ENCODE results near the gene ASCL3.

Gene ASCL3

DNA sequence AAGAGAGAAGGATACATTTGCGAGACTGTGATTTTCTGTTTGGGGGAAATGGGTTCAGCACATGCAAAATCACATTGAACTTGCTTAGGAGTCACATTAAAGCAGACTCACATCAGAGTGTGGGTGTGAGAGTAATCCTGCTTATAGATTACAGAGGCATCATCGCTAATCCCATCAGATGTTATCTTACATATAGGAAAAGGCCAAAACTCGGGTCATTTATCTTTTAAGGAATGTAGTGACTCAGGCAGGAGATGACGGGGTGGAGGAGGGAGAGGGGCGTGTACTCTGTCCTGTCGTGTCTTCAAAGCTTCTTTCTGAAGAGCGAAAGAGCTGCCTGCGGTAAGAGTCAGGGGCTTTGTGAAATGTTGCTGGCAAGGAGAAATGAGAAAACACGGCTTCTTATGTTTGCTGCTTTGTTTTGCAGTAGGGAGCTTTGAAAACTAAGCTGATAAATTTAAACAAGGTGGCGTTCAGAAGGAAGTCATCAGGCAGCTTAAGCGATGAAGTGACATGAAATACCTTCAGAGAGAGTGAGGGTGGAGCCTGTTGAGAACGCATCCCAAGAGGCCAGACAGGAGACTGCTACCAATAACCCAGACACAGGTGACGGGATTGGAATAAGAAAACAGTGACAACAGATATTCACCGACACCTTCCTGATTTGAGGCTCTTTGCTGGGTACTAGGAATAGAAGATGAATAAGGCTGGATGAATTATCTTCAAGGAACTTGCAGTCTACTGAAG is 7.9 kb downstream of the ASCL3 start:
- Histone ChIP-seq H3K9me3 (ENCODE audit: low read depth, low read length) (no peaks in the 10 kb centered on the region), H3K36me3 (ENCODE audit: insufficient read depth, low read length) (no peaks in the 10 kb centered on the region), H3K27ac (no peak overlapping the region), H3K4me3 (no peak overlapping the region), H3K9ac (ENCODE audit: insufficient read length) (no peak overlapping the region)
- DNase-seq (ENCODE audit: low read depth, low spot score), result no peak
- no peak for TF ChIP-seq FOXP2 (optimal IDR thresholded peaks at IDR 0.05; ENCODE audit: control extremely low read depth, extremely low read length, insufficient read depth)
- no peak for TF ChIP-seq EZH2 (IDR thresholded peaks at IDR 0.05)
- no peak for TF ChIP-seq POLR2AphosphoS5 (IDR thresholded peaks at IDR 0.05; ENCODE audit: borderline replicate concordance, low read depth, low read length)

DNA sequence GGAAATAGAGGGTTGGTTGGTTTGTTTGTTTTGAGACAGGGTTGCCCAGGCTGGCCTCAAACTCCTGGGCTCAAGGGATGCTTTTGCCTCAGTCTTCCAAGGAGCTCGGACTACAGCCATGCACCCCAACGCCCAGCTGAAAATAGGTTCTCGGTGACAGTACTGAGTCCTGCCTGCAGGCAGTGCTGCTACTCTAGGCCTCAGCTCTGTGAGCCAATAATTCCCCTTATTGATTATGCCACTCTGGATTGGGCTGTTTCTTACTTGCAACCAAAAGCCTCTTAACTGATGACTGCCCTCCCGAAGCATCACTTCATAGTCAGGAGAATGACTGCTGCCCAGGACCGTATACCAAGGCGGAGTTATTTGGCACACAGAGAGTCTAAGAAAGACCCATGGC is 8.9 kb downstream of the ASCL3 start:
- no peak for DNase-seq (ENCODE audit: low read depth, low spot score)
- TF ChIP-seq FOXP2 (optimal IDR thresholded peaks at IDR 0.05; ENCODE audit: control extremely low read depth, extremely low read length, insufficient read depth) (no peak), EZH2 (IDR thresholded peaks at IDR 0.05) (no peak), POLR2AphosphoS5 (IDR thresholded peaks at IDR 0.05; ENCODE audit: borderline replicate concordance, low read depth, low read length) (no peak)
- H3K36me3 ChIP-seq (ENCODE audit: insufficient read depth, low read length), result no peaks in the 10 kb centered on the region
- H3K9me3 ChIP-seq (ENCODE audit: low read depth, low read length), result no peaks in the 10 kb centered on the region
- H3K27ac ChIP-seq, result no peak overlapping the region
- H3K4me3 ChIP-seq, result no peak overlapping the region
- H3K9ac ChIP-seq (ENCODE audit: insufficient read length), result no peak overlapping the region

DNA sequence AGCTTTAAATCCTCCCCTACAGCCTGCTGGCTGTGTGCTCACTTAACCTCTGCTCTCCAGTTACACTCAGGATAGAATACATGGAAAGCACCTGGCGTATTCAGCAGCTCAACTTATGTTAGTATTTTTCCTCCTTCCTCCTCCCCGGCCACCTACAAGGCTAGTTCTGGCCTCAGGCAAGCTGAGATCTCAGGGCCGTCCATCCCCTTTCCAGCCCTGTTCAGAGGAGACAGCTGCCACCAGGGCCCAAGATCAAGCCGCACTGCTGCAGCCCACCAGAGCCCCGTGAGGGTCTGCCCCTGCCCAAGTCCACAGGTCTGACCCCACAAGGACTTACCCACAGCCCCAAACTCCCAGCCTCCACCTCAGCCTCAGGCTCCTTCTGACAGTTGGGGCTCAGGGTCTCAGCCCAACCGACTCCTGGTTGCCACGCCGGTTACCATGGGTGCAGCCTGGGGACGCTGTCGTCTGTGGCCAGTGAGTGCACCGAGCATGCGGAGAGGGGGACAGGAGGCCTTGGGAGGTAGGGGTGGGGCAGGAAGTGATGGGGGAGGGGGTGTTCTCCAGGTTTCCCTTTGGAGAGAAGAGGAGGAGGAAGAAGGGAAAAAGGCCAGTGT is 10.1 kb downstream of the ASCL3 start, which contains the start of gene C11orf16:
Gene C11orf16 (minus strand): TSS at position 384 of the 617 bp plus-strand sequence. CDS start 639 bp downstream, outside the sequence.
- H3K36me3 ChIP-seq (ENCODE audit: insufficient read depth, low read length), result no peaks in the 10 kb centered on the region
- no peak within 1 kb of the TSS for H3K27ac ChIP-seq
- no peak within 1 kb of the TSS for H3K9ac ChIP-seq (ENCODE audit: insufficient read length)
- TF ChIP-seq EZH2 (IDR thresholded peaks at IDR 0.05), result no peak
- TF ChIP-seq POLR2AphosphoS5 (IDR thresholded peaks at IDR 0.05; ENCODE audit: borderline replicate concordance, low read depth, low read length), result no peak
- no peak for TF ChIP-seq FOXP2 (optimal IDR thresholded peaks at IDR 0.05; ENCODE audit: control extremely low read depth, extremely low read length, insufficient read depth)
- no peak within 1 kb of the TSS for H3K4me3 ChIP-seq
- DNase-seq (ENCODE audit: low read depth, low spot score), result no peak
- no peaks in the 10 kb centered on the region for H3K9me3 ChIP-seq (ENCODE audit: low read depth, low read length)

DNA sequence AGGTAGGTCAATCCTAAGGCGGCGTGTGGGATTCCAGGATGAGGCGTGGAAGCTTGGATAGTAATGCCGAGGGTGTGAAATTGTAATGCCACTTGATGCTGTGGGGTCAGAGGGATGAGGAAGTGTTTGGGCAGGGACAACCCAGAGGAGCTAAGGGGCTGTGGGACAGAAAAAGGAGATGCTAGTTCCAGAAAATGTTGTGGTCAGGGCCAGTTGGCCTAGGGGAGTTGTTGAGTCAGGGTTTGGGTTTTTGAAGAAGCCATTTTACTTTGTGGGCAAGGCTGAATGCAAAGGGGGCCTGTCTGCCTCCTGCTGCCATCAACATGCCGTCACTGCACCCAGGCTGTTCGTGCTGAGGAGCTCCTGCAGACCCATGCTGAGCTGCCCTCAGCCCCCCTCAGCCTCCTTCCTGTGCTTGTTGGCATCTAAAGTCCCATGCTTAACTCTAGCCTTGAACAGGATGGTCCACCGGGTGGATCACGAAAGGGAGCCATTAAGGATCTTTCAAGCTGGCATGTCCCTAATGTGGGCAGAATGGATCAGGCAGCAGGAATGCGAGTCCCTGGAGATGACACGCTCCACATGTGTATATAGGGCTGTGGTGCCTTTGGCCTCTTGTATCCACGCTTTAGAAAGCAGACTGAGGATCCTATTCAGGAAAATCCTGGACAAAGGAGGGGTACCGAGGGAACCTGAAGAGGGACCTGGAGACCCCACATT is 12.2 kb downstream of the ASCL3 start:
- TF ChIP-seq EZH2 (IDR thresholded peaks at IDR 0.05) (no peak), FOXP2 (optimal IDR thresholded peaks at IDR 0.05; ENCODE audit: control extremely low read depth, extremely low read length, insufficient read depth) (no peak), POLR2AphosphoS5 (IDR thresholded peaks at IDR 0.05; ENCODE audit: borderline replicate concordance, low read depth, low read length) (no peak)
- no peaks in the 10 kb centered on the region for H3K36me3 ChIP-seq (ENCODE audit: insufficient read depth, low read length)
- no peaks in the 10 kb centered on the region for H3K9me3 ChIP-seq (ENCODE audit: low read depth, low read length)
- H3K4me3 ChIP-seq, result no peak overlapping the region
- H3K9ac ChIP-seq (ENCODE audit: insufficient read length), result no peak overlapping the region
- no peak overlapping the region for H3K27ac ChIP-seq
- DNase-seq (ENCODE audit: low read depth, low spot score), result no peak

DNA sequence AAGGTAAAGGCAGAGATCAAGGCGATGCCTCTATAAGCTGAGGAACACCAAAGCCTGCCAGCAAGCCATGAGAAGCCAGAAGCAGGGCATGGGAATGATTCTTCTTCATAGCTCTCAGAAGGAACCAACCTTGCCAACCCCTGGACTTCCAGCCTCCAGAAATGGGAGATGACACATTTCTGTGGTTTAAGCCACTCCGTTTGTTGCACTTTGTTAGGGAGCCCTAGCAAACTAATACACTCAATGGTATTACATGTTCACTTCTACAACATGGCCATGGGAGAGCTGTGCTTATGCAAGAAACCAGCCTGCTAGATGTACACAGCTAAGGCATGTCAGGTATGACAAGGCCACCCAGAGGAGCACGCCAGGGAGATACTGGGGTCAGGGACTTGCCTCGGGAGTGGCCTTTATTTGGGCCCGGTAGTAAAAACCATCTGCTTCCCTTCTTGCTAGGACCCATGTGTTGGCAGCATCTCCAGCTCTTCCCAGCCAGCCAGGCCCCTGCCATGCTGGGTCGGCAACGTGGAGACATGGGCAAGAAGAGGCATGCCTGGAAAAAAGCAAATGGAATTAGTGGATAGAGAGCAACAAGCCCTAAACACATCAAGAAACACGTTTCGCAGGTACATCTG is 13.7 kb downstream of the ASCL3 start:
- Histone ChIP-seq H3K9me3 (ENCODE audit: low read depth, low read length) (no peaks in the 10 kb centered on the region), H3K9ac (ENCODE audit: insufficient read length) (no peak overlapping the region), H3K4me3 (no peak overlapping the region), H3K36me3 (ENCODE audit: insufficient read depth, low read length) (no peaks in the 10 kb centered on the region), H3K27ac (no peak overlapping the region)
- no peak for DNase-seq (ENCODE audit: low read depth, low spot score)
- TF ChIP-seq FOXP2 (optimal IDR thresholded peaks at IDR 0.05; ENCODE audit: control extremely low read depth, extremely low read length, insufficient read depth), result no peak
- no peak for TF ChIP-seq POLR2AphosphoS5 (IDR thresholded peaks at IDR 0.05; ENCODE audit: borderline replicate concordance, low read depth, low read length)
- no peak for TF ChIP-seq EZH2 (IDR thresholded peaks at IDR 0.05)

DNA sequence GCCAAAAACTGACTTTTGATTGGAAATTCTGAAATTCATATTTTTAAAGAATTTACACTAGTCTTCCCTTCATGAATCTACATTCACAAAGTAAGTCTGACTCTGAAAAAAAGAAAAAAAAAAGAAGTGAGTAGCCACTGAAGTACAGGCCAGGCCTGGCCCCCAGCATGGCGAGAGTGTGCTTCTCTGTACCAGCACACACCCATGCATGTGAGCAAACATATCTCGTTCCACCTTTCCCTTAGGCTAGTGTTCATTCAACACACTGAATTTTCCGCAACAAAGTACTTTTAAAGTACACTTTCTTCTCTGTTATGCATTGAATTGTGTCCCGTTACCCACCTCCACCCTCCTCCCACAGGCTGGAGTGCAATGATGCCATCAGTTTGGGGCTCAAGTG is 14.6 kb downstream of the ASCL3 start:
- no peak for DNase-seq (ENCODE audit: low read depth, low spot score)
- Histone ChIP-seq H3K27ac (no peak overlapping the region), H3K4me3 (no peak overlapping the region), H3K9me3 (ENCODE audit: low read depth, low read length) (no peaks in the 10 kb centered on the region), H3K9ac (ENCODE audit: insufficient read length) (no peak overlapping the region), H3K36me3 (ENCODE audit: insufficient read depth, low read length) (no peaks in the 10 kb centered on the region)
- no peak for TF ChIP-seq EZH2 (IDR thresholded peaks at IDR 0.05)
- TF ChIP-seq FOXP2 (optimal IDR thresholded peaks at IDR 0.05; ENCODE audit: control extremely low read depth, extremely low read length, insufficient read depth), result no peak
- TF ChIP-seq POLR2AphosphoS5 (IDR thresholded peaks at IDR 0.05; ENCODE audit: borderline replicate concordance, low read depth, low read length), result no peak

DNA sequence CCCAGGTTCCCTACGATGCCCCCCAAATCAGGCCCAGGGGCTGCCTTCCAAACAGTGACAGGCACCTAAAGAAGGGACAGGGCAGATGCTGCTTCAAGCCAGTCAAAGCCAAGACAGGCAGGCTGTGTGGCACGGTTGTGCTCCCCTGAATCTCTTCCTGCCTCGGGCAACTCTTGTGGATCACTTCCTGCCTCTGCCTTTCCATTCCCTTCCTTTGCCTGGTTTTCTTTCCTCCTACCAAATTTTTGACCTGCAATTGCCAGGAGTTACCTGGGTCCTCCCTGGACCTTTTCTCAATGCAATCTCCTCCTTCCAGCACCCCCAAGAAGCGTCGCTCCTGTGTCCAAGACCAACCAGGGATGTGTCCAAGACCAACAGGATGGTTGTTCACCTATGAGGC is 15.6 kb downstream of the ASCL3 start:
- H3K36me3 ChIP-seq (ENCODE audit: insufficient read depth, low read length), result peaks cover 3% of the 10 kb centered on the region; the same call in 1 of the 2 replicates

DNA sequence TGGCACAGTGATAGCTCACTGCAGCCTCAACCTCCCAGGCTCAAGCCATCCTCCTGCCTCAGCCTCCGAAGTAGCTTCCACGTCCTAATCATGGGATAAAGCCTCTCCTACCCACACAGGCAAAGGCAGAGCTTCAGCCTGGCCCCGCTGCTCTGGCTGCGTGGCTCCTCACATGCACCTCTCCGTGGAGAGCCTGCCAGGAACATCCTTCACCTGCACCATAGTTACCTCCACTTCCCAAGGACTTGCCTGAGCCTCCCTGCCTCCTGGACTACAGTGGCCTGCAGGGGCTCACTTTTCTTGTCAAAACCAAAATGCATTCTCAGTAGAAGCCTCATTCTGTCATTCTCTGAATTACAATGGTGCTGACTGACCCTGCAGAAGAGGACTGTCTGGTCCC is 16.6 kb downstream of the ASCL3 start:
- TF ChIP-seq EZH2 (IDR thresholded peaks at IDR 0.05) (no peak), POLR2AphosphoS5 (IDR thresholded peaks at IDR 0.05; ENCODE audit: borderline replicate concordance, low read depth, low read length) (no peak), FOXP2 (optimal IDR thresholded peaks at IDR 0.05; ENCODE audit: control extremely low read depth, extremely low read length, insufficient read depth) (no peak)
- peaks cover 12% of the 10 kb centered on the region; the same call in 1 of the 2 replicates for H3K36me3 ChIP-seq (ENCODE audit: insufficient read depth, low read length)

More for the DNA sequence above, 15.6 kb downstream of the ASCL3 start:
- Histone ChIP-seq H3K9ac (ENCODE audit: insufficient read length) (no peak overlapping the region), H3K27ac (no peak overlapping the region), H3K9me3 (ENCODE audit: low read depth, low read length) (no peaks in the 10 kb centered on the region), H3K4me3 (no peak overlapping the region)
- TF ChIP-seq EZH2 (IDR thresholded peaks at IDR 0.05) (no peak), FOXP2 (optimal IDR thresholded peaks at IDR 0.05; ENCODE audit: control extremely low read depth, extremely low read length, insufficient read depth) (no peak), POLR2AphosphoS5 (IDR thresholded peaks at IDR 0.05; ENCODE audit: borderline replicate concordance, low read depth, low read length) (no peak)
- DNase-seq (ENCODE audit: low read depth, low spot score), result no peak

More for the DNA sequence above, 16.6 kb downstream of the ASCL3 start:
- Histone ChIP-seq H3K27ac (no peak overlapping the region), H3K9me3 (ENCODE audit: low read depth, low read length) (no peaks in the 10 kb centered on the region), H3K9ac (ENCODE audit: insufficient read length) (no peak overlapping the region), H3K4me3 (no peak overlapping the region)
- DNase-seq (ENCODE audit: low read depth, low spot score), result no peak

Data from SK-N-MC (cell line).